GM12801 (cell line): Measurements from ENCODE around the gene SYNM.

ENCODE experiments used
- TF ChIP-seq, protein P1 (sequence below): IDR thresholded peaks from one replicate; pipeline ENCODE4 v1.5.1; 2011; ENCODE audit warnings: control low read depth; ENCODE audit not compliant: insufficient read length; ENCODE audit errors: extremely low read depth

SYNM gene

DNA sequence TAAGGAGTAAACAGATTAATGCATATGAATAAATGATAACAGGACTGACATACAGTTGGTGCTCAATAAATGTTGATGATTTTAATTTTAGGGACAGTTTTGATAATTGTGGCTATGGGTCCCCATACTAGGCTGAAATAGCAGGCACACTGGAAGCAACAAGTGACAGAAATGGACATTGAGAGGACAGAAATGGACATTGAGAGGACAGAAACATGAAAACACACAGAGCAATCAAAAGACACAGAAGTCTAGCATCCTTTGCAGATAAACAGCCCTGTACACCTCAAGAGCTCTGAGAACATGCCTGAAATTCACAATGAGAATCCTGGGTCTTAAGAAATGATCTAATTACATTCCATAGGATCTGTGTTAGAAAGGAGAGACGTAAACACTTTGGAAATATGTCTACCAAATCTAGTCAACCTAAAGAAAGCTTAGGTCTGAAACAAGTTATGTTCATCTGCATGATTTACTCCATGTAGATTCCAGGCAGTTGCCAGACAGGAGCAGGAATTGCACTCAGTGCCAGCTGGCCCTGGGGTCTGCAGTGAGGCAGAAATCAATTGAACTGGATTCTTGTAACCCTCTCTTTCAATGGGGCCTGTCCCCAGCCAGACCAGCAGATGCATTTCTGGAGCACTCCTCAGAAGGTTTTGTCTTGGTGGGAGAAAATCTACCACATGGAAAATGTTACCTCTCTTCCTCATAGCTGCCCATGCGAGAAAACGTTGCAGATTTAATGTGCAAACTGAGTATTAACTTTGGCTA lies 60.3 kb downstream of the SYNM start:
- TF ChIP-seq, protein P1, sequence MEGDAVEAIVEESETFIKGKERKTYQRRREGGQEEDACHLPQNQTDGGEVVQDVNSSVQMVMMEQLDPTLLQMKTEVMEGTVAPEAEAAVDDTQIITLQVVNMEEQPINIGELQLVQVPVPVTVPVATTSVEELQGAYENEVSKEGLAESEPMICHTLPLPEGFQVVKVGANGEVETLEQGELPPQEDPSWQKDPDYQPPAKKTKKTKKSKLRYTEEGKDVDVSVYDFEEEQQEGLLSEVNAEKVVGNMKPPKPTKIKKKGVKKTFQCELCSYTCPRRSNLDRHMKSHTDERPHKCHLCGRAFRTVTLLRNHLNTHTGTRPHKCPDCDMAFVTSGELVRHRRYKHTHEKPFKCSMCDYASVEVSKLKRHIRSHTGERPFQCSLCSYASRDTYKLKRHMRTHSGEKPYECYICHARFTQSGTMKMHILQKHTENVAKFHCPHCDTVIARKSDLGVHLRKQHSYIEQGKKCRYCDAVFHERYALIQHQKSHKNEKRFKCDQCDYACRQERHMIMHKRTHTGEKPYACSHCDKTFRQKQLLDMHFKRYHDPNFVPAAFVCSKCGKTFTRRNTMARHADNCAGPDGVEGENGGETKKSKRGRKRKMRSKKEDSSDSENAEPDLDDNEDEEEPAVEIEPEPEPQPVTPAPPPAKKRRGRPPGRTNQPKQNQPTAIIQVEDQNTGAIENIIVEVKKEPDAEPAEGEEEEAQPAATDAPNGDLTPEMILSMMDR: no peak

DNA sequence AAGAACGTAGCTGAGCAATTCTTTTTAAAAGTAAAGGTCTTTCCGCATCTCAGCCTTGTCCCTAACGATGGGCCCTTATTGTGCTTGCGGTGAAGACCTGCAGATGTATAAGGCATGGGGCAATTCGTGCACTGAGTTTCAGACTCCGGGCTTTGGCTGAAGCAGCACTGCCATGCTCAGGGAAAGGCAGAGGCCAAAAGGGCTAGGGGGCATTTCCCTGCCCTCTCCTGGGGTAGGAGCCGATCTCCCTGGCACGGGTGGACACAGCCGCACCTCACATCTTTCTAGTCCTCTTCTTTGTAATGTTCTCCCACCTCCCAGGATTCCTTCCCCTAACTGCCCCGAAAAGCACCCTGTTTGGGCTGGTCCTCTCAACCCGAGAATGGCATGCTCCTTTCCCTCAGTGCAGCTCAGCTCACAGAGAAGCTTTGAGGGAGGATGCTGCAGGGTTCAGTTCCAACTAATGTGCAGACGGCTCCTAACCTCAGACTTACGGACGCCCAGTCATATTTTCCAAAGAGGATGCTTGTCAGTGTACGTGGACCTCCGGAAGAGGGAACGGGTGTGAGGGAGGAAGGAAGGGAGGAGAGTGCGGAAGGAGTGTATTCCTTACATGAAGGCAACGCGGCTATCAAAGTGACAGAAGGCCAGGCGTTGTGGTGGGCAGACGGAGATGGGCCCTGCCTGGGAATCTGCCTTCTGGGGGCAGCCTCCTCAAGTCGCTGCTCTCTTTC lies 61.2 kb downstream of the SYNM start:
- TF ChIP-seq, protein P1: no peak

DNA sequence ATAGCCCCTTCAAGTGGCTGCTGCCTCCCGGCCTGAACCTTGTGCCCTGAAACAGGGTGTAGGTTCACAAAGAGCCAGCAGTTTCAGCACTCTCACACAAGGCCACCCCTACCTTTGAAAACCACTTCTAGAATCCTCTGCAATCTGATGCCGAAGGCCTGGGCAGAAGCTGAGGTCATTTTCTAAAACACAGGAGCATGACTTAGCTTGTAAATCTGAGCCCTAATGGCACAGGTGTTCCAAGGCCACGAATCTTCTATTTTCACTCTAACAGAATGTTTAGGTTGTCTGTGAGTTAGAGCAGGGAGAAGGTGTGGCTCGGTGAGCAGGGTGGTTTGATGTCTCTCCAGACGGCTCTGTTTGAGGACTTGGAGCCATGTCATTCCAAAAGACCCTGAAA lies 62.3 kb downstream of the SYNM start:
- TF ChIP-seq, protein P1: no peak

DNA sequence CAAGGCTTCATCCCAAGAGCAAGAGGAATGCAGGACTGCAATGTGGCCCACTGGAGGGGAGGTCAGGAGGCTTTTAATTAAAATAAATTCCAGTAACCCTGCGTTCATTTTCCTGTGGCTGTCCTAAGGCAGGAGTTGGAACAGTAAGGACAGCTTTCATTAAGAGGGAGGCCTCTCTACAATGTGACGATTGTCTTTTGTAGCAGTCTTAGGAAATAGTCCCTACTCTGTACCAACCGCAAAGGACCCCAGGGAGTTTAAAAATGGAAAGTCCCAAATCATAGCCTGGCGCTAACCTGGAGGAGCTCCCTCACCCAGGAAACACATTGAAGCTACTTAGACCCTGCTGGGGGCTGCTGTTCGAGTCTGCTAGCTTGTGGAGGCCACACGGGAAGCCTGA lies 62.8 kb downstream of the SYNM start:
- TF ChIP-seq, protein P1: no peak

DNA sequence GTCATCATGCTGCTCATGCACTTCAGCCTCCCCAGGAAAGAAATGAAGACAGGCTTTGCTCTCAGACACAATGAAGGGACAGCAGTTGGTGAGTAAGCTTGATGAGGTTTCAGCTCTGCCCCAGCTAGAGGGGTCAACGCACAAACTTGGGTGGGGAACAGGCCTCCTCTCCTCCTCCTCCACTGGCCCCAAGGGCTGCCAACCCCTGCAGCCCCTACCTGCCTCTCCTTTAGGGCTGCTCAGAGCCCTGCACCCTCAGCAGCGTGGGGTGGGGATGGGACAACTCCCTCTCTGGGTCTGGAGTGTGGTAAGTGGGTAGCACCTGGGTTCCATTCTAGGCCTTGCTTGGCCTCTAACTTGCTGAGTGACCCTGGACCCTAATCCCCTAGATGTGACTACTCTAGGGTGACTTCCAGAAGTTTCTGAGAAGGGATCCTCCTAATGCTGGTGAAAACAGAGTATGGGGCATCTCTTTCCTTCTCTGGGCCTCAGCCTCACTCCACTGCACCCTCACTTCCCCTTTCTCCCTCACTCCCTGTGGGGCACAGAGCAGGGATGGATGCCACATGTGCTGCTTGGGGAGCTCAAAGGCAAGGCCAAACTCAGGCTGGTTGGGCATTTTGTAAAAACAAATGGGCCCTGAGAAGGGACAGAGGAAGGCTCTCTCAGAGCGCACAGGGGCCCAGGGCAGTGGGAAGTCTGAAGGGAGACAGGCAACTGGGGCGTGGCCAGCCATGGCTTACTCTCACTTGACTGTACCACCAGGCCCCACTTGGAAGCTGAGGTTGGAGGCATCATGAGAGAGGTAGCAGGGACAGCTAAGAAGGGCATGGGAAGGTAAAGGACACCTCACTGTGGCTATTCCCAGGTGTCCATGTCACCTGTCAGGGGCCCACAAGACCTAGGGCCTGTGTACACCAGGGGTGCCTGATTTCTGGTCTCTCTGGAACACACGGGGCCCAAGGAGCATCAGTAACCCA lies 64.0 kb downstream of the SYNM start:
- TF ChIP-seq, protein P1: no peak

DNA sequence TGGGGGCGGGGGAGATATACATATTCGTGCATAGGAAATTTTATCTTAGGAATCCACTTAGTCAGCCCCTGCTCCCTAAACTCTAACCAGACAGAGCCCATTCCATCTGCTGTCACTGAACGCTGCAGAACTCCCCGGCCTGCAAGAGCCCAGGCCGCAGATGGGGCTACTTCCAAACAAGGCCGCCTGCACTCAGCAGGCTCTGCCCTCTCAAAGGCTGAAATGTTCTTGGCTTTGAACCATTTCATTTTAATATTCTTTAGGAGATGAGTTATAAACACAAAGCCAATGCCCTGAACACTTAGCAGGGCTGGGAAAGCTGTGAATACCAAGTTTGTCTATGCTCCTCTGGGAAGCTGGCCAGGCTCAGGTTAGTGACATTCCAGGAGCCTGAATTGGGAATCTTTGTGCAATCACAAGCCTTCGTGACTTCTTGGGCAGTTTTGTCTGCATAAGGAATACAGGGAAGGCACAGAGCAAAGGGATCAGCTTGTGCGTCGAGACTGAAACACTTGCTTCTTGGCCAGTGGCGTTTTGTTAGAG lies 65.0 kb downstream of the SYNM start:
- TF ChIP-seq, protein P1: no peak
